AG09309 (cell line): Measurements from ENCODE around the gene CACNA1C.

Experiments
- DNase-seq: peaks from one replicate; pipeline ENCODE4 v3.0.0-alpha.2; 2010; ENCODE audit warnings: low read depth
- H3K4me3 ChIP-seq: 2 replicates; pipeline ENCODE4 v1.5.1; 2011; ENCODE audit warnings: mild to moderate bottlenecking, low read depth, low read length, moderate library complexity; ENCODE audit not compliant: control insufficient read depth
- CTCF ChIP-seq: IDR thresholded peaks from 2 replicates; pipeline ENCODE4 v1.5.1; 2011; ENCODE audit warnings: mild to moderate bottlenecking, low read depth, low read length, inconsistent platforms; ENCODE audit not compliant: insufficient read depth, control insufficient read depth; ENCODE audit errors: missing control alignments

Gene CACNA1C

DNA sequence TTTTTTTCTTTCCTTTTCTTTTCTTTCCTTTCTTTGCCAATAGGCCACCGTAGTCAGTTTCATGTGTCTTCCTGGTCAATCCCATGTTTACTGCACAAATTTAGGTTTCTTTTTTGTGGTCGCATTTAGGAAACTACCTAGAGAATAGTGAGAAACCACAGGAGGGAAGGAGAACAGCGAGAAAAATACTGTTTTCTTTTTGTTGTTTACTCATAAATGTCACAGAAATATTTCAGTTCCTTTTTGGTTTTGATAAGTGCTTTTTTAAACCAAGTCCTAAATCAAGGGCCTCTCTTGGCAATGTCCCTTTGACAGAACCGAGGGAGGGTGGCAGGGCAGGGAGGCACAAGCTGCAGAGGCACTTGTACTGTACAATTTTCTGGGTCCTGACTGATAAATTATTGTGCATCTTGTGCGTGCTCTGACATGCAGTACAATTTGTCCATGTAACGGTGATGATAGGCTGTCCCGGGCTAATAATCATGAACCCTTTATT lies 326.1 kb downstream of the CACNA1C start:
- DNase-seq, result no peak
- no peak for TF ChIP-seq CTCF
- no peak overlapping the region for H3K4me3 ChIP-seq

DNA sequence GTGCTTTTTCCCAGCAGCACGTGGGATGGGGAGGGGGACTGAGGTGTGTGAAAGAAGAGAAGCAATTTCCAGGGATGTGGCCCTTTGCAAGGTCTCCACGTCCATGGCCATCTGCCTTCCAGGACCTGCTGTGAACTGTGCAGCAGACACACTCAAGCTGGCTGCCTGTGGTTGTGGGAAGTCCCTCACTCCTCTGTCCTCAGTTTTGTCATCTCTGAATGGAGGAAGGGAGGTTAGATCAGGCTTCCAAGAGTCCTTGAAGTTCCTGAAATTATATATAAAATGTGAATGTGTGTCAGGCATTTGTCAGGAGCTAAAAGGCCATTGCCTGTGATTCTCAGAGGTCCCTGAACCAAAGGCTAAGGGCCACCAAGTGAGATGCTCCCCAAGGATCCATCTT lies 328.2 kb downstream of the CACNA1C start:
- H3K4me3 ChIP-seq, result no peak overlapping the region
- DNase-seq, result no peak
- TF ChIP-seq CTCF, result no peak

GRCh38 chr12:2382370-2383155 lies 329.8 kb downstream of the CACNA1C start:
- TF ChIP-seq CTCF, result no peak
- no peak for DNase-seq
- H3K4me3 ChIP-seq, result no peak overlapping the region

DNA sequence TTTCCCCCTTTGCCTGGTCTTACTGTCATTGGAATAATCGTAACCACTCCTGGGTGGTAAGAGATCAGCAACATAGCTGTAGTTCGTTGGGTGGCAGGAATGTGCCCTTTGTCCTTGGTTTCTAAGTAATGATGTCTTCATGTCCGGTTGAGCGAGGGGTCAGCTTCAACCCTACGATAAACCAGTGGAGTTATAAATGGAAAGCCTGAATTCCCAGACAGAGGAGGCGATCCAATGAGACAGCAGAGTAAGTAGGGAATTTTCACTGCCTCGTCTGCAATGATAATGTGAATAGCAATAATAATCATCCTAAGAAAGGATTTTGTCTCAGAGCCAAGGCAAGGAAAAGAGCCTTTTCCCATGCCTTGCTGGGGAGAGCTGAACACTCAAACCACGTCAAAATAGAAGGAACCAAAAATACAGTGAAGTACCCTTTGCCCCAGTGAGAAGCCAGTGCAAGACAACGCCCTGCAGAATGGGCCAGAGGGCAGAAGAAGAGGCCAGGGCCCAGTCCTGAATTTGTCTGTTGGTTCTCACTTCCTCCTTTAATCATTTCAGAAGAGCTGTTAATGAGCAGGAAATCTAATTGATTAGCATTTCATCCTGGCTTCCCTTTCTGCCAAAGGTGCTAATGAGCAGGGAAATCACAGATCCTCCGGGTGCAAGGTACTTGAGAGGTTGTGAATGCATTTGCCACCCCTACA lies 330.7 kb downstream of the CACNA1C start:
- TF ChIP-seq CTCF, result no peak
- DNase-seq, result no peak

DNA sequence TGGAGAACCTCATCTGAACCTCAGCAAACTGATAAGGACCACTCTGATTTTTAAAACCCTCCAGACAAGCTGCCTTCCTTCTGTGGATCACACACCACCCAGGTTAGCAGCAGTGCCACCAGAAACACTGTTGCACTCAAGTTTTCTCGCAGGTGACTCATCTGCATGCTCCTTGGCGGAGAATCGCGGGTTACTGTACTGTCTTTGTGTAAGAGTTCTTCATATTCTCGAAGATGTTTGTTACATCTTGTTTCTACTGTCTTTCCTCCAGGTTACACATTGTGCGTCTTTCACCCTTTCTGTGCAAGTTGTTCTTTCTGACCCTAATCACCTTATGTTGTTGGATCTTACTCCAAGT lies 331.2 kb downstream of the CACNA1C start:
- no peak for TF ChIP-seq CTCF
- no peak for DNase-seq
- no peak overlapping the region for H3K4me3 ChIP-seq

More for the DNA sequence above, 330.7 kb downstream of the CACNA1C start:
- H3K4me3 ChIP-seq, result no peak overlapping the region

DNA sequence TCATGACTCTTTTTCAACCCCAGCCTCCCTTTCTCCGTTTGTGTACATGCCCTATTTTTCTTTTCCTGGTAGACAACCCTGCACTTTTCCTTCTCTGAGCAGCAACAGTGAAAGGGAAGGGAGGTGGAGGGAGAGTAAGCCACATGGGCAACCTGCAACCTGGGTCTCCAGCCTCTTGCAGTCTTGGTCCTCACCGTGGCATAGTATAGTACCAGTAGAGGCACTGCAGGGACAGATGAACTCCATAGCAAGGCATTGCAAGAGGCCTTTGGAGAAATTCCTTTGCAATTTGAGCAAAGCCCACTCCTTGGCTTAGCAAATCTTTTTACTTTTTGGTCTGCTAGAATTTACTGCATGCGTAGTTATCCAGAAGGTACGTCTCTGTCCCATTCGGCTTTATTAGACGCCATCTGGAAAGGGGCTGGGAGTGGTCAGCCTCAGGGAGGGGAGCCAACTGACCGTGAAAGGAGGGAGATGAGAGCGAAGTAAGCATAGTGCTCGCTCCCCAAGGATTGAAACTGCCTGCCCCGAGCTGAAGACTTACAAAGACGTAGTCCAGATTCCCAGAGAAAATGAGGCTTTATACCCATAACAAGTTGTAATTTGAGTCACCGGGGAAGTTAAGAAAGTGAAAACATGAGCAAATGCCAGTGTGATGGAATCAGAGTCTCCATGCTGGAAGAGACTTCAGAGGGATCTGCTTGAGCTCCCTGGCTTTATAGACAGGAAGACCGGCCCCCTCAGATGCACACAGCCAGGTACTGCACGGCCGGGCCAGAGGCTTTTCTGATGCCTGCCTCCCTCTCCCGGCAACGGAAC lies 332.0 kb downstream of the CACNA1C start:
- peak overlapping the region; percentile 22; the same call in 1 of the 2 replicates for H3K4me3 ChIP-seq
- peak; percentile 34 for TF ChIP-seq CTCF
- peak; percentile 79 for DNase-seq
